ENCODE data around the gene MAT2B. TPM values are rescaled to one million over a fixed set of nuclear protein-coding genes. Genes with fewer than 3 reads are reported as not detected.

The MAT2B gene
- total and polyA plus RNA-seq, 9 of the 15 experiments (the other 6 are each of a cell fraction or from before 2014, with no cell fraction given), result 32.0 to 57.7 (median 43.6) TPM

- TF ChIP-seq, protein P1, sequence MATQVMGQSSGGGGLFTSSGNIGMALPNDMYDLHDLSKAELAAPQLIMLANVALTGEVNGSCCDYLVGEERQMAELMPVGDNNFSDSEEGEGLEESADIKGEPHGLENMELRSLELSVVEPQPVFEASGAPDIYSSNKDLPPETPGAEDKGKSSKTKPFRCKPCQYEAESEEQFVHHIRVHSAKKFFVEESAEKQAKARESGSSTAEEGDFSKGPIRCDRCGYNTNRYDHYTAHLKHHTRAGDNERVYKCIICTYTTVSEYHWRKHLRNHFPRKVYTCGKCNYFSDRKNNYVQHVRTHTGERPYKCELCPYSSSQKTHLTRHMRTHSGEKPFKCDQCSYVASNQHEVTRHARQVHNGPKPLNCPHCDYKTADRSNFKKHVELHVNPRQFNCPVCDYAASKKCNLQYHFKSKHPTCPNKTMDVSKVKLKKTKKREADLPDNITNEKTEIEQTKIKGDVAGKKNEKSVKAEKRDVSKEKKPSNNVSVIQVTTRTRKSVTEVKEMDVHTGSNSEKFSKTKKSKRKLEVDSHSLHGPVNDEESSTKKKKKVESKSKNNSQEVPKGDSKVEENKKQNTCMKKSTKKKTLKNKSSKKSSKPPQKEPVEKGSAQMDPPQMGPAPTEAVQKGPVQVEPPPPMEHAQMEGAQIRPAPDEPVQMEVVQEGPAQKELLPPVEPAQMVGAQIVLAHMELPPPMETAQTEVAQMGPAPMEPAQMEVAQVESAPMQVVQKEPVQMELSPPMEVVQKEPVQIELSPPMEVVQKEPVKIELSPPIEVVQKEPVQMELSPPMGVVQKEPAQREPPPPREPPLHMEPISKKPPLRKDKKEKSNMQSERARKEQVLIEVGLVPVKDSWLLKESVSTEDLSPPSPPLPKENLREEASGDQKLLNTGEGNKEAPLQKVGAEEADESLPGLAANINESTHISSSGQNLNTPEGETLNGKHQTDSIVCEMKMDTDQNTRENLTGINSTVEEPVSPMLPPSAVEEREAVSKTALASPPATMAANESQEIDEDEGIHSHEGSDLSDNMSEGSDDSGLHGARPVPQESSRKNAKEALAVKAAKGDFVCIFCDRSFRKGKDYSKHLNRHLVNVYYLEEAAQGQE (IDR thresholded peaks at IDR 0.05; ENCODE audit: borderline replicate concordance), result no peak
- TF ChIP-seq, protein P1 (CRISPR knock-in tag; IDR thresholded peaks at IDR 0.05; ENCODE audit: low read depth), result no peak
- no peak for TF ChIP-seq SMAD1 (IDR thresholded peaks at IDR 0.05; ENCODE audit: low read depth, low read length, partially characterized antibody)
- no peak for TF ChIP-seq ZNF445 (CRISPR knock-in tag; IDR thresholded peaks at IDR 0.05; ENCODE audit: low read depth)
- no peak for TF ChIP-seq NR2C2 (CRISPR knock-in tag; IDR thresholded peaks at IDR 0.05)
- no peak for TF ChIP-seq NR2C2 (tag; IDR thresholded peaks at IDR 0.05)
Observed at GRCh38 chr5:163561339-163561738, 55.9 kb downstream of the MAT2B start (continued).

Measured in K562 (cell line).